Stimulated activated CD8-positive, alpha-beta memory T cell treated with anti-CD3 and anti-CD28 coated beads, Interleukin-4, amount 100 ng/mL, for 48 hours (primary cell): ENCODE results near the gene P2RY2.

Experiments used
- DNase-seq: peaks from one replicate; pipeline ENCODE4 v3.0.0-alpha.2; 2020

Gene P2RY2

DNA sequence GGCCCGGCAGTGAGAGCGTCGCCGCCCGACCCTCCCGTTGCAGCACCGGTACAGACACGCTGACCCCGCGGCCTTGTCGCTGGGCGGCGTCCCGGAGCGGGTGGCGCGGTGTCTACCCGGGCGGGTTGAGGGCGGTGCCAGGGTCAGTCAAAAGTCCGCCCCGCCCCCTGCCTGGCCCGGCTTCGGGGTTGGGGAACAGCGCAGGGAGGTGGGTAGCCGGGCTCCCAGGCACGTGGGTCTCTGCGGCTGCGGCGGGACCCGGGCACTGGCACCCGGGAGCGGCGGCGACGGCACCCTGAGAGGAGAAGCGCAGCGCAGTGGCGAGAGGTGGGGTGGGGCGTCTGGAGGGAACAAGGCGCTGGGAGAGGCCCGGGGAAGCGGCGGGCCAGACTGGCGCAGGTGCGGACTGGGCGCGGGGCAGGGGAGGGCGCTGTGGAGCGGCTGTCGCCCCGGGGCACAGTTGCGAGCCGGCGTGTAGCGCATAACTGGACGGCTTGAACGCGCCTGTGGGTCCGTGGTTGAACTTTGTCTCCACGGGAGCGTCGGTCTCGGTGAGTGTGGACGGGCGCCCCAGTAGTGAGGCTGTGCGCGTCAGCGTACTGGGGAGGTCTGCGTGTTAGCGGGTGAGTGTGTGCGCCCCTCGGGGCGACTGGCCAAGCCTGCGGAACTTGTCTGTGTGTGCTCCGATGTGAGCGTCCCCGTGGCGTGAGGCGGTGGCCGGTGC lies at the start of gene P2RY2:
Gene P2RY2, plus strand, starts transcription at position 176 of the 724 bp plus-strand sequence. CDS start 15,879 bp downstream, outside the sequence.
- DNase-seq, result peak; percentile 70

DNA sequence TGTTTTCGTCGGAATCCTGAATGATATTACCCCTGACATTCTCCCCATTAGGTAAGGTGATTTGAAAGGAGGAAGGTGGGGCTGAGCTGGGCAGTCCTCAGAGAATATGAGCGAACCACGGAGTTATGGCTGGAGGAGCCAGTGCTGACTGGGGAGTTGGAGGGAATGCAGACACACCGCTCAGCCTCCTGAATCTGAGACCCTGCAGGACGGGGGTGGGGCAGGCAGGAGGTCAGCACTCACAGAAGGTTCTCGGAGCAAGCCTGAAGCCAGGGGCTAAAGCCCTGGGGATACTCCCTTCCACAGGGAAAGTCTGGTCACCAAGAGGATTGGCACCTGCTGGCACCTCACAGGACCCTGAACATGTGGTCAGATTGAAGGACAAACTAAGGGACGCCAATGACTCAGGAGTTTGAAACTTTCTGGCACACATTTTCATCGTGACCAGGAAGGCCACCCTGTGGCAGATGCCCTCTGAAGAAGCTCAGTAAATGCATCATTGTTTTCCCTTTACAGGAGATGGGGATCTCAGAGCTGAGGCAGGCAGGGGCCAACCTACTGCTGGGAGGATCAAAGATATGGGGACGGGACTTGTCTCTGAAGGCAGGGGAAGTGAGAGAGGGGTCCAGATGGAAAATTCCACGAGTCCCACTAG lies 49.0 kb upstream of the P2RY2 start:
- no peak for DNase-seq

DNA sequence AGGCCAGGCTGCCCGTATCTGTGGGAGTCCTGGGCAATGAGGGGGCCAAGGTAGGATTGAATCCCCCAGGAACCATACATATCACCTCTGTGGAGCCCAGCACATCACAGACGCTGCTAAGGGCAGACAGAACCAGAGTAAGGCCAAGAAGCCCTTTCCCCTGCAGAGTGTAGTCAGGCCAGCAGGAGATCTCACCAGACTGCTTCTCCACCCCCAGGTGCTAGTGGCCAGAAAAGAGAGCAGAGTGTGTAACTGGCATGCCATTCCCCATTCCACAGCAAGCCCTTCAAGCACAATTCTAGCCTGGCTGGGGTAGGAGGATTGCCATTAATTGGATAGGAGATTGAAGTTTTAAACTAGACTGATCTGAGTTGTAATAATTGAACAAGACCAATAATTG lies 47.9 kb upstream of the P2RY2 start:
- DNase-seq, result no peak

DNA sequence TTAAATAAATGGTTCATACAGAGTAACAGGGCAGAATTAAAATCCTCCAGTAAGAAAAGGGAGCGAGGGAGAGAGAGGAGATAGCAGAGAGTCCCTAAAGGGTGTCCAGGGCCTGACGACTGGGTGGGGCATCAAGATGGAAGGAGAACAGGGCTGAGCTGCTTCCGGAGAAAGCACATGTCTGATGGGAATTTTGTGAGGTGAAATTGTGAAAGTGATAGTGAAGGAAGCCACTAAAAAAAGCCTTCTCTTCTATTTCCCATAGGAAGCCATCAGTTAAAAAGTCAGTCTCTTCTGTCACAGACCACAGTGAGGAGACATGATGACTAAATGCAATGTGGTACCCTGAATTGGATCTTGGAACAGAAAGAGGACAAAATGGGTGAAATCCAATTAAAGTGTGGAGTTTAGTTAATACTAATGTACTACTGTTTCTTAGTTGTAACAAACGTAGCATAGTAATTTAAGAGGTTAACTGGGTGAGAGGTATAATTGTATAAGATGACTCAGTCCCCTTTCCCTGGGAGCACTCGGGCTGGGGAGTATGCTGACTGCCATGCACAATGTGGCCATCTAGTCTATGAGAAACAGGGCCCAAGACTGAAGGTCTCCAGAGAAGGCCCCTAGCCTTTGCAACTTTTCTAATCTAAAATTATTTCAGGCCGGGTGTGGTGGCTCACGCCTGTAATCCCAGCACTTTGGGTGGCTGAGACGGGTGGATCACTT lies 46.5 kb upstream of the P2RY2 start:
- DNase-seq, result no peak

DNA sequence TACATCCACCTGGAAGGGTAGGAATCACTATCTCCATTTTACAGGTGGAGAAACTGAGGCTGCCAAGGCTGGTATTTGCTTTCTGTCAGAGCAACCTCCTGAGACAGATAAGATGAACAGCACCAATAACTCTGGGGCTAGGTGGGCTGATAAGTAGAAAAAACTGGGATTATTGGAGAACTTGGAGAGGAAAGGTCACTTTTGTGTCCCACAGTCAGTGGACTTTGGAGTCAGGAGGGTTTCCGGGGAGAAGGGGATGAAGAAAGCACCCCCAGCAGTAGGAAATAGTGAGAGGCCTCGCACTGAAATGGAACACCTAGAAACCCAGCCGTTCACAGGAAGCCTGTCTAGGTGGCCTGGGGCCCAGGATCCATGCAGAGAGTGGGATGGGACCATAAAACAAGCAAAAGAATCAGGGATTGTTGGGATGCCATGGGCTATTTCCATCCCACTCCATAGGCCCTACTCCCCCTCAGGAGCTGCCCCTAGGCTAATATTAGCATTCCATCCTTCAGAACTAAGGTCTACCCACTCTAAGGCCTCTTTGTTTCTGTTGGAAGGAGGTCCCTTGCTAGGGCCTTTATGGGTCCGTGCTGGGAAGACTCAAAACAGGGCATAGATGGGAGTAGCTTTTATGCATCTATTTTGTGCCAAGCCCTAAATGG lies 45.0 kb upstream of the P2RY2 start:
- no peak for DNase-seq

DNA sequence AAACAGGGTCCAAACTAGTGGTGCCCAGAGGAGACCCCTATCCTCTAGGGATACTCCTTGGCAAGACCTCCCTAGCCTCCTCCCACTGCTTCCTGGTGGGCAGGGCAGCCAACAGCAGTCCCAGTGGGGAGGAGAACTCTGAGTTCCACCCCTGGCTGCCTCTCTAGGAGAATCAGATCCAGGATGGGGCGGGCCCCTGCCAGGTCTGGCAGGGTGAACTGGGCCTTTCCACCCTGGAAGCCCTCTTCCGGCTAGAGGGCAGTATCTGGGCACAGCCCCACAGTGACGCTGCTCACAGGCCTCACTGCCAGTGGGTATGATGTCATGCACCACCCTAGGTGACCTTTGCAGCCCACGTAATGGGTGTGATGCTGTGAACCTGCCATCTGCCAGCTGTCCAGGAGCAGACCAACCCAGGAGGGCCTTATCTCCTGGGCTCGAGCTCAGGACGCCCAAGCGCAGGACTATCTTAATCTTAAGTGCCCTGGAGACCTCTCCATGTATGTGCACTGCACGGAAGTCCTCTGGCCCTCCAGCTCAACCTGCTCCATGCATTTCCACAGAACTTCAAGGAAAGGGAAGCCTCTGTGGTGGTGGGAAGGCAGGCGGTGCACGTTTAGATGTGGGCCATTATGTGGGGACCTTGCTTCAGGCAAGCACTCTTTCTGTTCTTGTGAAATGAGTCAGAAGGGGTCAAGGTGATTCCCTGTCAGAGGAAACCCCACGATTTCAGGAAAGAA lies 44.2 kb upstream of the P2RY2 start:
- no peak for DNase-seq

DNA sequence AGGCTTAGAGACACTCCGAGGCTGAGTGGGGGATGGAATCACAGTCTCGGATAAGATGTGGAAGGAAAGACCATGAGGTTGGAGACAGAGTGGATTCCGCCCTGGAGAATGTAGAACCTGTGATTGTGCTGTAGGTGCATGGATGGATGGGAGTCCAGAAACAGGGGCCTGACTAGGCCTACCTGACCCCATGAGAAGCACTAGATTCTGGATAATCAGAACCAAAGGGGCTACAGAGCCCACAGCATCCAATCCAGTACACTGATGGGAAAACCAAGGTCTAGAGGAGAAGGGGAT lies 43.6 kb upstream of the P2RY2 start:
- no peak for DNase-seq

DNA sequence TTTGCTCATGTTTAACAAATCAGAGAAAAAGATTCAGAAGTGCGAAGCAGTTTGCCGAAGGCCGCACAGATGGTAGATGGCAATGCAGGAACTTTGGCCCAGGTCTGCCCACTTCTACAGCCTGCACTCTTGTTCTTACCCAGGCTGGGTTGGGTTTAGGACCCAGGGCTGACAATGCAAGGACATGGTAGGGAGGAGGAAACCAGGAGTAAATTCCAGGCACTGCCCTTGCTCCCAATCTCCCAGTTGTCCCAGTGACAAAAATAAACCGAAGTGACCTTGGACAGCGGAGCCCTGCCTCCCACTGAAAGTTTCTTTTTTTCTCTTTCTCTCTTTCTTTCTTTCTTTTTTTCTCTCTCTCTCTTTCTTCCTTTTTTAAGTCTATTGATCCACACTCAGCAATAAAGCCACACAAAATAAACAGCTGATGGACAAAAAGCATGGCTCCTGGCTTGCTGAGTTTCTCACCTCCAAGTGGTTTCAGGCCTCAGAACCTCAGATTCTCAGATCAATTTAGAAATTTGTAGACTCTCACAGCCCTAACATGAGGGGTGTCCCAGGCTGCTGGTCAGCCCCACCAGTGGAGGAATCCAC lies 42.4 kb upstream of the P2RY2 start:
- no peak for DNase-seq

DNA sequence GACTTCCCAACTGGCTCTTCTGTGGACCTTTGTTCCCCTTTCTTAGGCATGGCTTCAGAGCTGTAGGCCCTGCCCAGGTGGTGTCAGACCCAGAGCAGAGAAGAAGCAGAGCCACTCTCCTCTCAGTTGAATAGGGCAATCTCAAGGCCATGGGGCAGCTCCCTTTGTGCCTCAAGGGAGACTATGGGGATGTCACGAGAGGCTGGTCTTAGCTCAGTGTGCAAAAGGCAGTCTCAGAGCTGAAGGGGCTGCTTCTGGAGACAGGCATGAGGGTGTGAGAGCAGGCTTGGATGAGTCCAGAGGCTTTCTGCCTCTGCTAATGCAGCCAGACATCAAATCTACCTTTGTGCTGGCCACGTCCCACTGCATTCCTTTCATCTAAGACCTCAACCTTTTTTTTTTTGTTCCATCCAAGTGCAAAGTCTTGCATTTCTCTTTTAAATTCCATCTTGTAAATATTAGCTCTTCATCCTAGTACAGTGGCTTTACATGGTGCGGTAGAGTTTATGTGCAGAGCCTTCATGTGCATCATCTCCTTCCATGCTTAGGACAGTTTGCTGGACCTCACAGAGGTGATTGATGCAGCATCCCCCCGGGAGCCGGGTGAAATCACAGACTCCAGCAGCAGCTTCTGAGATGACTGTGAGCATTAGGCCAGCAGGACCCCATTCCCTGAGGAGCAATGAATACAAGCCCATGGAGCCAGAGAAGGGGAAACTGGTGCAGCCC lies 41.8 kb upstream of the P2RY2 start:
- DNase-seq, result no peak

DNA sequence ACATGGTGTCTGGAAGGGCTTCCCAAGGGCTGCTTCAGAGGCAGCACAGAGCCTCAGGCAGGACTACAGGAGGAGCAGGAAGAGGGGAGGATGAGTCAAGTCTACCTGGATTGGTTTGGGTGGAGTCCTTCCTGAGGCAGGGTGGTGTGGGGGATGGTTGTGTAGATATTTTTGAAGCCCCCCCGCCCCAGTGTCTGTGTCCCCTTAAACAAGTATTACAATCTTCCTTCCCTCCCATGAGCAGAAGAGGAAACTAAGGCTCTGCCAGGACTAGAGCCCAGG lies 41.3 kb upstream of the P2RY2 start:
- DNase-seq, result no peak

DNA sequence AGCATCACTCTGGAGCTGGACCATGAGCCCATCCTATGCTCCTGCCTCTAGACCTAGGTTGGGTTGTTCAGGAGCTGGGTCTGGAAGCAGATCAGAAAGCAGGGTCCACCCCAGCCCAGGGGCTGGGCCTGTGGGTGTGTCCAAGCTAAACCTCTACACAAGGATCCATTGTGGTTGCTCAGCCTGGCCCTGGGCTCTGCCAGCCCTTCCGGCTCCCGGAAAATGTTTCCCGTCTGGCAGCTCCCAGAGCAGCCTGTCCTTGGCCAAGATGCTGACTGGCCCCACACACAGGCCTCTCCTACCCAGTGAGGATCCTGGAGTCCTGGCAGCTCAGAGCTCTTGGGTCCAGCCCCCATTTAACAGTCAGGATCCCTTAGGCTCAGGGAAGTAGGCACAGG lies 40.7 kb upstream of the P2RY2 start:
- DNase-seq, result no peak

DNA sequence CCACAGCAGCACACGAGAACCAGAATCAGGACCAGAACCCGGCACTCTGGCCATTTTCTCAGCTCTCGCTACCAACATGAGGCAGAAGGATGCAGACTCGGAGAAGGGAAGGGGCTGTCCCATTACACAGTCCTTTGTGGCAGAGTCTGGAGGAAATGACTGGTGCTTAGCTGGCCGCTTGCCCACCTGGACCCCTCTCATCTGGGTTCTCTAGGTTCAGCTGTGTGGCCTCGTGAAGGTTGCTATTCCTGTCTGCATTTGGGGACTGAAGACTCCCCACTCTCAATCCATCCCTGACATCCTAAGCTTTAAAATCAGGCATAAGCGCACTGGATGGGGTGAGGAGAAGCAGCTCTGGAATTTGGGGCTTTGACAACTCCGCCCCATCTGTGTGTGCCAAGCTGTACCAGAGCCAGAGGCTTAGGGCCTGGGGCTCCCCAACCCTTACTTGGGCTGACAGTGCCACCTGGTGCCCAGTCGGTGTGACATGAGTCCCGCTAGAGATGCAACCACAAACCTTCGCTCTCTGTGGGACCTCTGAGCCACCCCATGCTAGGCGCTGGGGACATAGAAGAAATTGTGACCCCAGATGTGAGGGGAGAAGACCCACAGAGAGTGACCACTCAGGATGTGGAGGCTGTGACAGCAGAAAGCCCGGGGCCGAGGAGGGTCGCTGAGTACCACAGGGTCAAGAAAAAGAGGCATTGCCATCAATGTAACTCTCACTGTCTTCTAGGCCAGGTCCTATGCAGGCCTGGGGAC lies 40.1 kb upstream of the P2RY2 start:
- peak; percentile 82 for DNase-seq

DNA sequence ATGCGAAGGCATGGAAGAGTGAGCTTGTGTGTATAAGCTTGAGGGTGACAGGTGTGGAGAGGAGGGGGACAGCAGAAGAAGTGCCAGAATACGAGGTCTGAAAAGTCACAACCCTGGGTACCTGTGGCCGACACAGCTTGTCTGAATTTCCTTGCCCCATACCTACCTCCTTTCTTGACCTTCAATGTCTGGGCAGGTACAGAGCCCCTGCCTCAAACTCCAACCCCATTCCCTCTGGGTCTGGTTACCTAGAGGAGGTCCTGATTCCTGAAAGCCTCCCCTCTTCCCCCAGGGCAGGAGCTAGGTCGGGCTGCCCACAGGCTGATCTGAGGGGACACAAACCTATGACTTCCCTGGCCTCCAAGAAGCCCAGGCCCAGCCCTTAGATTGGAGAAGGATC lies 39.4 kb upstream of the P2RY2 start:
- DNase-seq, result no peak

DNA sequence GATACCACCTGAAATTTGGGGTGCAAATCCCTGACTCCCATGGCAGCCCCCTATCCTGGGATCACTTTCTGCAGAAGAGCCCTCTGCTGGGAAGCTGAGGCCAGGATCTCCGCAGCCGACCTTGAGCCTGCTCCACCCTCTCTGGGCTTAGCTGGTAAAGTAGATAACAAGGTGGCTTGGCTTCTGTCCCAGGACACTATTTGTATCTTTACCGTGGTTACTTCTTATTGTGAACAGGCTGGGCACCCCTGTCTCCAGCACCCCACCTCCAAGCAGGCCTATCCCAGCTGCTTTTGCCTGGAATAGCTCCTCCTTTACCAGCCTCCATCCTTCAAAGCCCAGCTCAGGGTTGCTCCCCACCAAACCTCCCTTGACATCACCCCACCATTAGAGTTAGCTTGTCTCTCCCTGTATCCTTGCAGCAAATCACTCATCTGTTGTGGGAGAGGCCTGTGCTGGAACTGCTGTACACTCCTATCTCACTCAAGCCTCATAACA lies 35.2 kb upstream of the P2RY2 start:
- DNase-seq, result no peak

DNA sequence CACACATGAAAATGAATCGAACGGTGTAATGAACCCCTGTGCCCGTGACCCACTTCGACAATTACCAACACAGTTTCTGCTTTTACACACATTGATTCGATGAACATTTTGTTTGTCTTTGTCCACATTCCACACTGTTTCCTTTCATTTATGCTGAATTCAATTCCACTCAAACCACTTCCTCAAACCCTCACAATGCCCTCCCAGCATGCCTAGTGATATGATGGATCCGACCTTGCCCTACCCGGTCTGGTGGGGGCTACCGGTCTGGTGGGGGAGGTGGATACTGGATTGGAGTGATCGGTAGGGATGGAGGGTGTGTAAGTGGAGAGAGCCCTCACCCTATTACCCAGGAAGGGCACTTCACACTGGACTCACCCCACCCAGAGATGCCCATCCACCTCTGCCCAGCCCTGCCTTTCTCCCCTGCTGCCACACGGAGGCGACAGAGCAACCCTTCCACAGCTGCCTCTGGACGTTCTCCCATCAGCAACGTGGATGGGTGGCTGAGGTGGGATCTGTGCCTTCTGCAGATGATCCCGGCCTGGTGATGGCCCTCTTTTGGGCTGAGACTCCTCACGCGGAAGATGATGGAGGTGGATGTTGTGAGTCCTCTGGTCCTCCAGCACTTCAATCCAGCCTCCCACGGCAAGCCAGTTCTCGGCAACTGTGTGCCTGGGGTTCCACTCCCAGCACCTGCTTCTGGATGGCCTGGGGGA lies 33.0 kb upstream of the P2RY2 start:
- peak; percentile 76 for DNase-seq

DNA sequence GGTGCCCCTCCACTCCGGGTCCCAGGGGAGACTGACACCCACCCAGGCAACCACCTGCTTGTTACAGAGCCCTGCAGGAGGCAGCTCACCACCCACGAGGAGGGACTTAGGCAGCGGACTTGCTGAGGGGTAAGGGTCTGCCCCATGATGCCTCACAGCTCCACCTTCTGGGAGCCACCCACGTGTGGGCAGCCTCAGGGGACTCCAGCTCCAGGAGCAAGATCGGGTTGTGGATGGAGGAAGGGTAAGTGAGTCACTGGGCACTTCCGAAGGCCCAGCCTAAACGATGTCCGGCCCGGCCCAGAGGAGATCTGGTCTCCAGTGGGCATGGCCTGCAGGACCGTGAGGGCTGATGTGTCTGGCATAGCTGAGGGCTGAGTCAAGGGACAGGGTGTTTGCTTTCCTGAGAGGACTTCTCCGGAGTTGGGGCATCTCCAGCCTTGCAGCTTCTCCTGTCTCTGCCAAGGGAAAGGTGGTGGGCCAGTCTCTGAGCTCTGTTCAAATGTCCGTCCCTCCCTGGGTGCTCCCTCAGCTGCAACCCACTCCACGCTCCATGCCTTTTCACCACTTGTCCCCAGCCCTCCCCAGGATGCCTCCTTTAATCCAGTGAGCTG lies 32.3 kb upstream of the P2RY2 start:
- no peak for DNase-seq

DNA sequence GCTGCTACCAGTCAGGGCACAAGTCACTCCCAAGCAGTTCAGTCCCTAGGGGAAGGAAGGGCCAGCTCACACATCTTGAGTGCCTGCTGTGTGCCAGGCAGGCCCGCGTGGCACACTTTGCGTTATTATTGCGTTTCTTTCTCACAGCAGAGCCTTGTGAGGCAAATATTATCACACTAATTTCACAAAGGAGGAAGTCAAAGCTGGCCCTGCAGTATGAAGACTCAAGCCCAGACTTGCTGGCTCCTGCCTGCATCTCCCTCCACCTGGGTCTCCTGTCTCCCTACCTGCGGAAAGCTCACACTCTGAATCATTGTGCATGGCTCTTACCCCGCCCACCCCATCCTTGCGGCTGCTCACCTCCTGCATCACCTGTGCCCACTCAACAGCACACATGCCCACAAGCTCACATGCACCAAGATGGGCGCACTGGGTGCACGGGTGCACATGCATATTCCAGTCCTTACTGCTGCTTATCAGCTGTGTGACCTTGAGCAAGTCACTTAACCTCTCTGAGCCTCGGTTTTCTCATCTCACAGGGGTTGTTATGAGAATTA lies 31.7 kb upstream of the P2RY2 start:
- DNase-seq, result no peak

DNA sequence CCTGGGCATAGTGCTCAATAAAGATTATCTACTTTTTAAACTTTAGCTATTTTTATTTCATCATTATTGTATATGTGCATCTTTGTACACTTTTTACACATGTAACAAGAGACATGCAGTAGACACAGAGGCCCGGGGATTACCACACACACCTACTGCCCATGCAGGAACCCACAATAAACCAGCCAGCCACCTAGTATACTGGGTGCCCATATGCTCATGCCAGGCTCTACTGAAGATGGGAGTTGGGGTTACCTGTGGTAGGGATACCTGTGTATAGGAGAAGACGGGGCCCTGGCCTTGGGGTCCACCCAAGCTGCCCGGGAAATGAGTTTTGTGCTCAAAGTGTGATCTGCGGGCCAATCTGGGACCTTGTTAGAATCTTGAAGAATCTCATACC lies 31.2 kb upstream of the P2RY2 start:
- DNase-seq, result no peak

DNA sequence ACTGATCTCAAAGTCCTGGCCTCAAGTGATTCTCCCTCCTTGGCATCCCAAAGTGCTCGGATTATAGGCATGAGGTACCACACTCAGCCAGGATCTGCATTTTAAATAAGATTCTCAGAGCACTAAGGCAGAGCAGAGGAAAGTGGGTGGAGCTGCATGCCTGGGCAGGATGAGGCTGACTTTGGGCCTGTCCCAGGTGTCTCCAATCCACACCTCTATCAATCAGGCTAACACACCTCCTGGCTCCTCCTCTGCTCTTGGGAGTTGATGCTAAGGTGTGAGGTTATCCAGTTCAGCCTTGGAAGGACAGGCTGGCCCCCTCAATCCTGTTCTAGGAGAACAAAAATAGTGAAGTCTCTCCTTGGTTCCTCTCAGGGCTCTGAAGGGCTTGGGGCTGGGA lies 30.2 kb upstream of the P2RY2 start:
- no peak for DNase-seq

DNA sequence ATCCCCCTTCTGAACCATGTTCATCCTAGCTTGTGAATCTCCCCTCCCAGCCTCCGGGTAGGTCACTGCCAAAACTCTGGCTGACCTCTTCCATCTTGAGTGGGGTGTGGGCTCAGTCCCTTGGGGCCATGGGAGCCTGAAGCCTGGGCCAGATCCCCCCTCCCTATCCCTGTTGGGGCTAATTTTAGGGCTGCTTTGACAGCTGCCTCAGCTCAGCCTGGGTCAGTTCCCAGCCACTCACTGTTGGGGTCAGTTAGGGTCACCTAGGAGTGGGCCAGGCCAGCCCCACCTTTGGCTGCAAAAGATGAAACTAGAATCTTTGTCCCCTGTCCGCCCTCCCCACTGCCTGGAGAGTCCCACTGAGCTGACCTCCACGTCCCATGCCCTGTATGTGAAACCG lies 29.8 kb upstream of the P2RY2 start:
- DNase-seq, result no peak
